Activated CD4-positive, alpha-beta memory T cell treated with anti-CD3 and anti-CD28 coated beads, Interleukin-2, amount 10 ng/mL, durations not matched to agents 7 days and 5 days (primary cell): Measurements from ENCODE around the gene ATG4C. TPM values are rescaled to one million over a fixed set of nuclear protein-coding genes. Genes with fewer than 3 reads are reported as not detected.

ENCODE experiments used
- CTCF ChIA-PET: fragments of 350-600 bp; sonication (Branson Sonifier 250); formaldehyde crosslinking; loops from one replicate; lab custom pipeline; 2021; ENCODE audit warnings: antibody characterized with exemption, inconsistent platforms; lab: Charles Lee
- POLR2A ChIA-PET: fragments of 350-600 bp; sonication (Branson Sonifier 250); formaldehyde crosslinking; loops from one replicate; lab custom pipeline; 2021; ENCODE audit warnings: antibody characterized with exemption; lab: Charles Lee
- DNase-seq: peaks from one replicate; pipeline ENCODE4 v3.0.0-alpha.2; 2020
- H3K27ac Mint-ChIP-seq: one replicate; pipeline ENCODE4 v1.8.0; 2021; ENCODE audit warnings: mild to moderate bottlenecking, mixed read lengths
- H3K27me3 Mint-ChIP-seq: one replicate; pipeline ENCODE4 v1.8.0; 2021; ENCODE audit warnings: mixed read lengths
- H3K36me3 Mint-ChIP-seq: one replicate; pipeline ENCODE4 v1.8.0; 2021; ENCODE audit warnings: low read depth, mixed read lengths
- H3K4me1 Mint-ChIP-seq: one replicate; pipeline ENCODE4 v1.8.0; 2021; ENCODE audit warnings: mixed read lengths
- H3K4me3 Mint-ChIP-seq: one replicate; pipeline ENCODE4 v1.8.0; 2021; ENCODE audit warnings: mild to moderate bottlenecking, mixed read lengths
- H3K9me3 Mint-ChIP-seq: one replicate; pipeline ENCODE4 v1.8.0; 2021; ENCODE audit warnings: mixed read lengths
- total RNA-seq, 2 experiments: library from RNA; stranded (reverse); gene quantifications; one replicate each; pipeline ENCODE4 v1.2.3, GENCODE V29; 2021

The ATG4C gene
- total RNA-seq, 2 experiments from 2014 or later = 10.5 to 12.6 TPM

DNA sequence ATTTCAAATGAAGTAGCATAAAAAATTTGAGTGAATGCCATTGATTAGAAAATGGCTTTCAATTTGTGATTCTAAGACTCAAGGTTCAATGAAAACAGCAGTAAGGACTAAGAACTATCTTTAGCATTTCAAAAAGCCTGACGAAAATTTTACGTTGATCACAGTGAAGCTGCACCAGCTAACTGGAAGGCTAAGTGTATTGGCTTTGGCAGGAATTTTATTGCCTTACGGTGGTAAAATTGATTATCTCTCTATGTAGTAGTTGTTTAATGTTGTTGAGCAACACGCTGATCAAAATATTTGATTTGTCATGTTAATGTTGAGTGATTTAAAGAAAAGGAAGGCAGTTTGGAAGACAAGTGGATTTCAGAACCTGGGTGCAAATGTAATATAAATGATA, 49.6 kb downstream of the ATG4C start:
- Mint-ChIP-seq H3K9me3 (no peaks in the 10 kb centered on the region), H3K4me1 (no peaks in the 10 kb centered on the region), H3K36me3 (no peaks in the 10 kb centered on the region), H3K4me3 (no peak overlapping the region), H3K27me3 (no peaks in the 10 kb centered on the region), H3K27ac (no peak overlapping the region)
- DNase-seq = no peak
- POLR2A ChIA-PET = no interaction called here
- CTCF ChIA-PET = no interaction called here

DNA sequence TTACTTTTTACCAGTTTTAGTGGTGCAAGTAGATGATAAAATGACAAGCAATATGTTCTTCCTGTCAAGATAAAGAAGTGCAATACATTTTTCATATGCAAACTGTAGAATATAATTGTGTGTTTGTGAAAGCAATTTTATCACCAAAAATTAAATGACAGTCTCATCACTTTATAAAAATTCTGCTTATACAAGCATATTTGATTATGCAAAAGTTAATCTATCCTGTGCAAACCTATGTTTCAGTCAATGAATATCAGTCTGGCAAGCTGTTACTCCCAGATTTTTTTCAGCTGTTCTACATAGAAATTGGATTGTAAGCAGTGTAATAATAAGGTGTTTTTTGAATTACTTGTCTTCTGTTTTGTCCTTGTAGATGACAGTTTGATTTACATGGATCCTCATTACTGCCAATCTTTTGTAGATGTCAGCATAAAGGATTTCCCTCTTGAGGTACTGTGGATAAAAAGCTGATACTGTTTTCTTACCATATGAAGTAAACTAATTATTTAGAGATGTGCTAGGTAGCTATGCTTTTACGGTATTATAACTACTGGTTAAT, 50.5 kb downstream of the ATG4C start:
- no peak overlapping the region for H3K4me3 Mint-ChIP-seq
- no peaks in the 10 kb centered on the region for H3K4me1 Mint-ChIP-seq
- POLR2A ChIA-PET = no interaction called here
- no peaks in the 10 kb centered on the region for H3K27me3 Mint-ChIP-seq
- no peaks in the 10 kb centered on the region for H3K36me3 Mint-ChIP-seq
- no peak overlapping the region for H3K27ac Mint-ChIP-seq
- no peak for DNase-seq
- CTCF ChIA-PET = interaction anchor here (0.7 kb wide), 1 partner anchor 709 kb away, joined by 5 read pairs; no protein-coding TSS in a partner anchor
- no peaks in the 10 kb centered on the region for H3K9me3 Mint-ChIP-seq

DNA sequence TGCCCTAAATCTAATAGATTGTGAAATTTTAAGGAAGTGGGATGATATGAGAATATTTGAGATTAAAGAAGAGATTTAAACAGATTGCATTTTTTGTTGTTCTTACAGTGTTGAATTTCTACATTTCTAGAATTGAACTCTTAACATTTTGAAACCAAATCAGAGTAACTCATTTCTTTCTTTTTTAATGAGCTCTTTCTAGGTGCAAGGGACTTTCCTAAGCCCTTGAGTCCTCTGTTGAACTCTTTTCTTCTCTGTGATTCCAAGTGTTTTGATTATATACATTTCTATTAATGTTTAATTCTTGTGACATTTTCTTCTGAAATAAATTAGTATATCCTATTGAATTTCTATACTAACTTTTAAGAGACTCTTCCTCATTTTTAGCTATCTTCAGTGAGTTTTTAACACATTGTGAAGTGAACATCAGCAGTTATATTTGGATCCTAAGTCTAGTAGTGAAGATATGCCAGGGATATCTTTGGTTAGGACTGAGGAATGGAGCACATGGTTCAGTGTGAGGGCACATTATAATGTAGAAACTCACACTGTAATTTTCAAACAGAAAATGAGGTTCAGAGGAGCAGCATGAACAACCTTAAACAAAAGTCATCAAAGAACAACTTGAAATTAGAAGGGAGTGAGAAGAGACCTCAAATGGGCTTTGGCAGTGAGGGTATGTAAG, 53.1 kb downstream of the ATG4C start:
- Mint-ChIP-seq H3K36me3 (no peaks in the 10 kb centered on the region), H3K9me3 (no peaks in the 10 kb centered on the region), H3K4me1 (no peaks in the 10 kb centered on the region), H3K4me3 (no peak overlapping the region), H3K27ac (no peak overlapping the region), H3K27me3 (no peaks in the 10 kb centered on the region)
- ChIA-PET CTCF (no interaction called here), POLR2A (no interaction called here)
- DNase-seq = no peak

DNA sequence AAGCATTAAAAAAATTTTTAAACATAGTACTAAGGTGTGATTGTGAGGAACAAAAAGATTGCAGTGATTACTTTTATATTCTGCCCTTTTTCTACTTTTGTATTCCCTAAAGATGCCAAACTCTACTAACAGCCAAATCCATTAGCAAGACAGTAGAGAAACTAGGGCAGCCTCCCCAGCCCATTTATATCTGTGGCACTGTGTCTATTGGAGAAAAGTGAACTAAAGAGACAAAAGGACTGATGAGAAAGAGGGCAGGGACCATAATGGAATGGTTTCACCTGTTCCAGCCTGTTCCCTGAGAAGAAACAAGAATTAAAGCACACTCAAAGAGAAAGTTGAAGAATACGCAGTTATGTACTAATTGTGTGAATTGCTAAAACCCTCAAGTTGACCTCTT, 56.6 kb downstream of the ATG4C start:
- DNase-seq = no peak
- POLR2A ChIA-PET = no interaction called here
- Mint-ChIP-seq H3K27me3 (no peaks in the 10 kb centered on the region), H3K9me3 (no peaks in the 10 kb centered on the region), H3K4me1 (no peaks in the 10 kb centered on the region), H3K27ac (no peak overlapping the region), H3K4me3 (no peak overlapping the region), H3K36me3 (no peaks in the 10 kb centered on the region)
- CTCF ChIA-PET = interaction anchor here (1.0 to 2.8 kb wide), 3 partner anchors 9 to 14 kb away, joined by 3 to 18 read pairs (median 7); no protein-coding TSS in a partner anchor

DNA sequence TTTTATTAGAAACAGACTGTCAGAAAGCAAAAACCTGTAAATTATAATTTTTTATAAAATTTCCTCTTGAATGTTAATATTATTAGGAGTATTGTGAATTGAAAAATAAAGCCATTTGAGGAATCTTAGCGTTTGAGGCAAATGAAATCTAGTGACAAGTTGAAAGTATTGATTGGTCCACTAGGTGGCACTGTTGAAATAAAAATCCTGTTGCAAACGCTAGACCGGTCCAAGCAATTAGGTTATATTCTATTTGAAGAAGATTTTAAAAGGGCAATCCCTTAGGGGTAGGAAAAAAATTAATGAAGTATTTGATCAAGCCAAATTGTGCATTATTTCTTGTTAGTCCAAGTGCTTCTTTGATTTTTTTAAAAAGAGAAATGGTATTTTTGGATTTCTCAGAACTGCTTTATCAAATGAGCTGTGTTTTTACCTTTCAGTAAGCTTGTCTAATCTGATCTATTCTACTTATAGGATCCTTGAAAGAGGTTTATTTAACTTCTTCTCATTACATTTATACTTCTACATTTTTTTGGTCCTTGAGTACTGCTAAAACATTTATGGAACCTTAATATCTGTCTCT, 57.7 kb downstream of the ATG4C start:
- no peak for DNase-seq
- no peaks in the 10 kb centered on the region for H3K9me3 Mint-ChIP-seq
- H3K4me3 Mint-ChIP-seq = no peak overlapping the region
- CTCF ChIA-PET = interaction anchor here (0.7 to 2.8 kb wide), 19 partner anchors 10 to 600 kb away, joined by 3 to 18 read pairs (median 4); no protein-coding TSS in a partner anchor
- H3K27ac Mint-ChIP-seq = no peak overlapping the region
- POLR2A ChIA-PET = interaction anchor here (0.6 kb wide), 1 partner anchor 42 kb away, joined by 3 read pairs; no protein-coding TSS in a partner anchor
- no peaks in the 10 kb centered on the region for H3K4me1 Mint-ChIP-seq
- H3K27me3 Mint-ChIP-seq = no peaks in the 10 kb centered on the region
- H3K36me3 Mint-ChIP-seq = no peaks in the 10 kb centered on the region

DNA sequence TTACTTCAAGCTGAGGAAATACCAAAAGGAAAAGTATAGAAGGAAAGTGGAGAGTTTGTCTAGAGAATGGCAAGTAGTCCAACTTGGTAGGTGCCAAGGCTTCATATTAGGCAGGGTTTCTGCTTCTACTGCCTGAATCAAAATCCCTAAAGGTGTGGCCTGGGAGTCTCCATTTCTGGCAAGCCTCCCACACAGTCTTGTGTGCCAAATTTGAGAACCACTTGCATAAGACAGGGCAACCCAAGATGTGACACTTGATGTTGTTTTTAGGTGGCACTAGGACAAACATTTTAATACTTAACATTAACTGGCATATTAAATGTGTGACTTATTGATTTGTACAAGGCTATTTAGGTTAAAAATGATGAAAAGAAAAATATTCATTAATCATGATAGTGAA, 60.1 kb downstream of the ATG4C start:
- Mint-ChIP-seq H3K27ac (no peak overlapping the region), H3K4me1 (no peaks in the 10 kb centered on the region), H3K9me3 (no peaks in the 10 kb centered on the region), H3K27me3 (no peaks in the 10 kb centered on the region), H3K4me3 (no peak overlapping the region), H3K36me3 (no peaks in the 10 kb centered on the region)
- POLR2A ChIA-PET = no interaction called here
- CTCF ChIA-PET = no interaction called here
- no peak for DNase-seq

DNA sequence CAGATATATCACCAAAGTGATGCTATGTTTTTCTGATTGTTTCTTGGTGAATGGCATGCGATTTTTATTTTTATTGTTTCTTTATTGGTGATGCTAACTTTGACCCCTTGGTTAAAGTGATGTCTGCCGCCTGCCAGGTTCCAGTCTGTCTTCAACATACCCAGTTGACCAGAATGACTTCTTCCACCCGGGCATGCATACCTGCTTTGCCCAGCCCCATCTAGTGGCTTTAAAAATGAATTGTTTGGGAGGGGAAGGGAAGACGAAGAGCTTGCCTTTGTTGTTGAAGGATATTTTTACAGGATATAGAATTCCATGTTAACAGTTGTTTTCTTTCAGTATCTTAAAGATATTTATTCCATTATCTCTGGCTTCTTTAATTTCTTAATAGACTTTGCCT, 65.1 kb downstream of the ATG4C start:
- Mint-ChIP-seq H3K27me3 (no peaks in the 10 kb centered on the region), H3K9me3 (no peaks in the 10 kb centered on the region), H3K4me3 (no peak overlapping the region), H3K36me3 (no peaks in the 10 kb centered on the region), H3K4me1 (no peaks in the 10 kb centered on the region), H3K27ac (no peak overlapping the region)
- no peak for DNase-seq
- POLR2A ChIA-PET = no interaction called here
- CTCF ChIA-PET = interaction anchor here (1.0 kb wide), 1 partner anchor 9 kb away, joined by 3 read pairs; no protein-coding TSS in a partner anchor

DNA sequence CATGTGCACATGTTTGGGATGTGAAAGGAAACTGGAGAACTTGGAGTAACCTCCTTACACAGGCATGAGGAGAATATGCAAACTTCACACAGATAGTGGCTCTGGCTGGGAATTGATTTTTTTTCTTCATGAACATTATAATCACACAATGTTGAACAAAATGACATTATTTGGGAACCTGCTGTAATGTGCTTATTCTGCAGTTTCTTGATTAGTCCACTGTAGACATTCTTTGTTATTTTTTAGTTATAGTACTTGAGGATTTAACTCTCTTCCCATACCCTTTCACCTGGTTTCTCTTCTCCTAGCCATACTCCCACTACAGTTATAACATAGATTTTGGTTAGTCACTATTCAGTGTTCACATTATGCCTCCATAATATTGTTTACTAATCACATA, 68.3 kb downstream of the ATG4C start:
- no peak overlapping the region for H3K27ac Mint-ChIP-seq
- CTCF ChIA-PET = interaction anchor here (1.5 kb wide), 1 partner anchor 11 kb away, joined by 8 read pairs; no protein-coding TSS in a partner anchor
- no peaks in the 10 kb centered on the region for H3K36me3 Mint-ChIP-seq
- H3K4me1 Mint-ChIP-seq = no peaks in the 10 kb centered on the region
- no peak for DNase-seq
- H3K4me3 Mint-ChIP-seq = no peak overlapping the region
- POLR2A ChIA-PET = no interaction called here
- H3K9me3 Mint-ChIP-seq = no peaks in the 10 kb centered on the region
- H3K27me3 Mint-ChIP-seq = no peaks in the 10 kb centered on the region

DNA sequence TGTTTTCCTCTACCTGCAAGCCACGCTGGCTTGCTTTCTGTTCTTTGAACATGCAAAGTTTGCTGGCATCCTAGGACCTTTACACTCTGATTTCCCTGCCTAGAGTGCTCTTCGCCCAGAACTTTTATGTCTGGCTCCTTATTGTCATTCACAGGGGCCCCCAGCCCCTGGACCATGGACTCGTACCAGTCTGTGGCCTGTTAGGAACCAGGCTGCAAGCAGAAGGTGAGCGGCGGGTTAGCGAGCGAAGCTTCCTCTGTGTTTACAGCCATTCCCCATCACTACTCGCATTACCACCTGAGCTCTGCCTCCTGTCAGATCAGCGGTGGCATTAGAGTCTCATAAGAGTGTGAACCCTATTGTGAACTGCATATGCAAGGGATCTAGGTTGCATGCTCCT, 73.0 kb downstream of the ATG4C start:
- no peaks in the 10 kb centered on the region for H3K27me3 Mint-ChIP-seq
- no peaks in the 10 kb centered on the region for H3K4me1 Mint-ChIP-seq
- H3K27ac Mint-ChIP-seq = no peak overlapping the region
- no peaks in the 10 kb centered on the region for H3K9me3 Mint-ChIP-seq
- ChIA-PET CTCF (no interaction called here), POLR2A (no interaction called here)
- no peak for DNase-seq
- no peaks in the 10 kb centered on the region for H3K36me3 Mint-ChIP-seq
- no peak overlapping the region for H3K4me3 Mint-ChIP-seq

DNA sequence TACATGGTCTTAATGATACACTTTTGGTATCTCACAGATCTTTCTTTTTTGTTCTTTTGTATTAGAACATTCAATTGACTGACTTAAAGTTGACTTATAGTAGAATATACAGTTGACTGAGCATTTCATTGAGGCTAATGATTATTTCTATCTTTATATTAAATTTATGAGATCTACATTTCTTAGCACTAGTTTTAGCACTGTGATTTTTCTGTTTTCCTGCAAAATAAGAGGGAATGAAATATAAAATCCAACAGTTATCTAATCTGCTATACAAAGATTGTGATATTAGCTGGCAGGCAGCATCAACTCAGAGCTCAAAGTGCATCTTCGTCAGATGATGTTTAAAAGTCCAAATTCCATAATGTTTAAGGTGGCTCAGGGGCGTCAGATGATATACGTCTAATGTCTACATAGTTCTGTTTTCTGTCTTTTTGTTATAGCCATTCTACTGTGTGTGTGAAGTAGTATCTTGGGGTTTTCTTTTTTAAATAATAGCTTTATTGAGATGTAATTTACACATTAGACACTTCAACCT, 85.4 kb downstream of the ATG4C start:
- H3K36me3 Mint-ChIP-seq = no peaks in the 10 kb centered on the region
- H3K9me3 Mint-ChIP-seq = no peaks in the 10 kb centered on the region
- ChIA-PET POLR2A (no interaction called here), CTCF (no interaction called here)
- no peak for DNase-seq
- peaks cover 4% of the 10 kb centered on the region for H3K27me3 Mint-ChIP-seq
- no peaks in the 10 kb centered on the region for H3K4me1 Mint-ChIP-seq
- H3K27ac Mint-ChIP-seq = no peak overlapping the region
- no peak overlapping the region for H3K4me3 Mint-ChIP-seq

DNA sequence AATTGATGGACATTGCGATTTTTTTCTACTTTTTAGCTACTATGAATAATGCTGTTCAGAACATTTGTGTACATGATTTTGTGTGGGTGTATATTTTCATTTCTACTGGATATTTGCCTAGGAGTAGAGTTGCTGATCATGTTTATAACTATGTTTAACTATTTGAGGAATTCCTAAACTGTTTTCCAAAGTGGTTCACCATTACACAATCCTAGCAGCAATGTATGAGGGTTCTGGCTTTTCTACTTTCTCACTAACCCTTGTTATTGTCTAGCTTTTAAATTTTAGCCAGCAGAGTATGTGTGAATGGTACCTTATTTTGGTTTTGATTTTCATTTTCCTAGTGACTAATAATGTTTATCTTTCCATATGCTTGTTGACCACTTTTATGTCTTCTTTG, 86.2 kb downstream of the ATG4C start:
- no peak for DNase-seq
- no peaks in the 10 kb centered on the region for H3K4me1 Mint-ChIP-seq
- ChIA-PET CTCF (interaction anchor here (0.7 kb wide), 2 partner anchors 17 to 863 kb away, joined by 3 to 4 read pairs; no protein-coding TSS in a partner anchor), POLR2A (no interaction called here)
- no peak overlapping the region for H3K27ac Mint-ChIP-seq
- H3K4me3 Mint-ChIP-seq = no peak overlapping the region
- H3K9me3 Mint-ChIP-seq = no peaks in the 10 kb centered on the region
- H3K27me3 Mint-ChIP-seq = peaks cover 8% of the 10 kb centered on the region
- H3K36me3 Mint-ChIP-seq = no peaks in the 10 kb centered on the region

DNA sequence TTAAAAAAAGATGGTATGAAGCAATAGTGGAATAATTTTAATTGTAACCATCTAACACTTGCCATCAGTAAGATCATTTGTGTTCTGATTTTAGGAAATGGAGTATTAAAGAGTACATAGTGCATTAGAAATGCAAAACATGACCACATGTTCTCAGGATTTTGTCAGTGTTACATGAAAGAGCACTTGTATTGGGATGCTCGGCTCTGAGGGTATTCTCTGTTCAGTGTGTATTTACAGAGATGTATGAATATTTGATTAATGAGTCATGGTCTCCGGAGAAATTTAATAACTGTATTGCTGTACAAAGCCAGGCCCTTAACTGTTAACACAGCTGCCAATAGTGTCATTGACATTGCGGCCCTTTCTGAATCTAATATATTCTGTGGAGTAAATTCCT, 91.7 kb downstream of the ATG4C start:
- H3K4me3 Mint-ChIP-seq = no peak overlapping the region
- peaks cover 19% of the 10 kb centered on the region for H3K27me3 Mint-ChIP-seq
- no peaks in the 10 kb centered on the region for H3K36me3 Mint-ChIP-seq
- no peak overlapping the region for H3K27ac Mint-ChIP-seq
- no peak for DNase-seq
- ChIA-PET CTCF (no interaction called here), POLR2A (no interaction called here)
- H3K9me3 Mint-ChIP-seq = no peaks in the 10 kb centered on the region
- no peaks in the 10 kb centered on the region for H3K4me1 Mint-ChIP-seq

DNA sequence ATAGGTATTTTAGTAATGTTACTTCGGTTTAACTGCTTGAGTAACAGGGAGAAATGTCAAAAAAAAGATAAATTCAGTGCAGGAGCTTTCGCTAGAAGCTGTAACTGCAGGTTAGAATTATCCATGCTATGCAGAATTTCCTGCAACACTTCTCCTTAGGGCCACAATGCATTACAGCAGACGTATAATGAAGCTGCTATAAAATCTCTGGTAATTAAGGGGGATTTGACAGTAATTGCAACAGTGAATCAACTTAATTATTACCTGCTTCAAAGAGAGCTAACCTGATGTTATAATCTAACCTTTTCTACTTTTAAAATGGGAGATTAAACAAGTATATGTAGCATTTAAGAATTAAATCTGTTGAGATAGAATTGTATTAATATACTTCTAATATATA, 92.6 kb downstream of the ATG4C start:
- no peak overlapping the region for H3K4me3 Mint-ChIP-seq
- no peaks in the 10 kb centered on the region for H3K9me3 Mint-ChIP-seq
- H3K27me3 Mint-ChIP-seq = peaks cover 19% of the 10 kb centered on the region
- H3K4me1 Mint-ChIP-seq = no peaks in the 10 kb centered on the region
- H3K27ac Mint-ChIP-seq = no peak overlapping the region
- POLR2A ChIA-PET = no interaction called here
- CTCF ChIA-PET = no interaction called here
- no peaks in the 10 kb centered on the region for H3K36me3 Mint-ChIP-seq
- no peak for DNase-seq
